Measurements from ENCODE around the gene THSD4.

THSD4 gene

GRCh38 chr15:71271327-71271726 lies 156.1 kb downstream of the THSD4 start:
- DNase-seq (ENCODE audit: low read depth in 1 of 2, low spot score in 1 of 2) = no peak
- Histone ChIP-seq H3K27ac (replicated peaks) (no peak overlapping the region), H3K4me3 (replicated peaks; ENCODE audit: insufficient read depth, low read length) (no peak overlapping the region), H3K27me3 (ENCODE audit: insufficient read depth, poor library complexity, severe bottlenecking) (no peaks in the 10 kb centered on the region)
- TF ChIP-seq POLR2AphosphoS5 (IDR thresholded peaks at IDR 0.05; ENCODE audit: low read depth) (no peak), GABPA (IDR thresholded peaks at IDR 0.05; ENCODE audit: low read depth) (no peak), REST (IDR thresholded peaks at IDR 0.05; ENCODE audit: insufficient replicate concordance, low read depth) (no peak), SPI1 (IDR thresholded peaks at IDR 0.05; ENCODE audit: borderline replicate concordance, low read depth) (no peak)
- TF ChIP-seq, protein P1, sequence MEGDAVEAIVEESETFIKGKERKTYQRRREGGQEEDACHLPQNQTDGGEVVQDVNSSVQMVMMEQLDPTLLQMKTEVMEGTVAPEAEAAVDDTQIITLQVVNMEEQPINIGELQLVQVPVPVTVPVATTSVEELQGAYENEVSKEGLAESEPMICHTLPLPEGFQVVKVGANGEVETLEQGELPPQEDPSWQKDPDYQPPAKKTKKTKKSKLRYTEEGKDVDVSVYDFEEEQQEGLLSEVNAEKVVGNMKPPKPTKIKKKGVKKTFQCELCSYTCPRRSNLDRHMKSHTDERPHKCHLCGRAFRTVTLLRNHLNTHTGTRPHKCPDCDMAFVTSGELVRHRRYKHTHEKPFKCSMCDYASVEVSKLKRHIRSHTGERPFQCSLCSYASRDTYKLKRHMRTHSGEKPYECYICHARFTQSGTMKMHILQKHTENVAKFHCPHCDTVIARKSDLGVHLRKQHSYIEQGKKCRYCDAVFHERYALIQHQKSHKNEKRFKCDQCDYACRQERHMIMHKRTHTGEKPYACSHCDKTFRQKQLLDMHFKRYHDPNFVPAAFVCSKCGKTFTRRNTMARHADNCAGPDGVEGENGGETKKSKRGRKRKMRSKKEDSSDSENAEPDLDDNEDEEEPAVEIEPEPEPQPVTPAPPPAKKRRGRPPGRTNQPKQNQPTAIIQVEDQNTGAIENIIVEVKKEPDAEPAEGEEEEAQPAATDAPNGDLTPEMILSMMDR (IDR thresholded peaks at IDR 0.05; ENCODE audit: insufficient read depth, low read length) = no peak

- no peak overlapping the region for H3K27ac ChIP-seq (replicated peaks)
- no peaks in the 10 kb centered on the region for H3K27me3 ChIP-seq (ENCODE audit: insufficient read depth, poor library complexity, severe bottlenecking)
- TF ChIP-seq SPI1 (IDR thresholded peaks at IDR 0.05; ENCODE audit: borderline replicate concordance, low read depth) (no peak), GABPA (IDR thresholded peaks at IDR 0.05; ENCODE audit: low read depth) (no peak), POLR2AphosphoS5 (IDR thresholded peaks at IDR 0.05; ENCODE audit: low read depth) (no peak), REST (IDR thresholded peaks at IDR 0.05; ENCODE audit: insufficient replicate concordance, low read depth) (no peak)
- TF ChIP-seq, protein P1 (IDR thresholded peaks at IDR 0.05; ENCODE audit: insufficient read depth, low read length) = no peak
- H3K4me3 ChIP-seq (replicated peaks; ENCODE audit: insufficient read depth, low read length) = no peak overlapping the region
- DNase-seq (ENCODE audit: low read depth in 1 of 2, low spot score in 1 of 2) = no peak
Measured at GRCh38 chr15:71272932-71273331, 157.7 kb downstream of the THSD4 start.

DNA sequence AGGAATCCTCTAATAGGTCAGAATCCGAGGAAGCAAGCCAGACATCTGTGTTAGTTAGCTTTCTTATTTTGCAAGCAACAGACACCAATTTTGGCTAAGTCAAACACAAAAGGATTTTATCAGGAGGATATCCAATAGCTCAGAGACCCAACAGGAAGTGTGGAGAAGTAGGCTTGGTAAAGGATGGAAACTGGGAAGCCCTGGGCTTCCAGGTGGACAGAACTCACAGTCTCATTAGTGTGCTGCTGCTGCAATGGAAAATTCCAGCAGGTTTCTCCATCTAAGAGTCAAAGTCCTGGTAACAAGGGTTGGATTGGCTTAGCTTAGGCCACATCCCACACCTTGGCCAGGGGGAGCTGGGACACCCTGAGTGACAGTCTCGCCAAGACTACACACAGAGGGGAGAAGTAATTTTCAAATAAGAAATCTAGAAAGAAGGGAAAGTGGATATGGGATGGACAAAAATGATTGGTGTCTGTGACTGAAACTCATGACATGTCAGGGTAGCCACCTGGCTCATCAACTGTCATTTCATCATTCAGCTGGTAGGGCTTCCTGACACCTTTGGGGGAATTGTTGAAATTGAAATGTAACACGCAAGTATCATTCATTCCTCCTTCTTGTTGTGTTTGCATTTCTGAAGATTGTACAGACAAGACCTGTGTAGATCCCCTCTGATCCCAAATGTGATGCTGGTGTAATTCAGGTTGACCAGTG lies 158.6 kb downstream of the THSD4 start:
- DNase-seq (ENCODE audit: low read depth in 1 of 2, low spot score in 1 of 2) = no peak
- no peak overlapping the region for H3K27ac ChIP-seq (replicated peaks)
- no peak overlapping the region for H3K4me3 ChIP-seq (replicated peaks; ENCODE audit: insufficient read depth, low read length)

More for the DNA sequence above, 158.6 kb downstream of the THSD4 start:
- TF ChIP-seq GABPA (IDR thresholded peaks at IDR 0.05; ENCODE audit: low read depth) = no peak
- TF ChIP-seq POLR2AphosphoS5 (IDR thresholded peaks at IDR 0.05; ENCODE audit: low read depth) = no peak
- no peak for TF ChIP-seq SPI1 (IDR thresholded peaks at IDR 0.05; ENCODE audit: borderline replicate concordance, low read depth)
- TF ChIP-seq, protein P1 (IDR thresholded peaks at IDR 0.05; ENCODE audit: insufficient read depth, low read length) = no peak
- TF ChIP-seq REST (IDR thresholded peaks at IDR 0.05; ENCODE audit: insufficient replicate concordance, low read depth) = no peak
- no peaks in the 10 kb centered on the region for H3K27me3 ChIP-seq (ENCODE audit: insufficient read depth, poor library complexity, severe bottlenecking)

Measured in HL-60 (cell line).